HG03342 (cell line): ENCODE data around the gene PFAS.

Experiments
- ATAC-seq: cut with Tn5 transposase; IDR thresholded peaks from one replicate; pipeline ENCODE4 v1.9.1; 2021; ENCODE audit warnings: mild to moderate bottlenecking, moderate library complexity; ENCODE audit not compliant: unreplicated experiment

Gene PFAS

GRCh38 chr17:8266648-8267479 lies 17.8 kb downstream of the PFAS start:
- ATAC-seq: no peak

- no peak for ATAC-seq
Measured at GRCh38 chr17:8267480-8268147, 18.5 kb downstream of the PFAS start.

GRCh38 chr17:8268550-8269298 lies 19.6 kb downstream of the PFAS start:
- ATAC-seq: no peak

GRCh38 chr17:8272421-8272820 lies 23.3 kb downstream of the PFAS start:
- ATAC-seq: no peak

GRCh38 chr17:8273884-8274444 lies 24.9 kb downstream of the PFAS start:
- no peak for ATAC-seq

- no peak for ATAC-seq
Measured at GRCh38 chr17:8274816-8275215, 25.7 kb downstream of the PFAS start.

GRCh38 chr17:8275421-8276290 lies 26.6 kb downstream of the PFAS start:
- no peak for ATAC-seq

- no peak for ATAC-seq
Measured at GRCh38 chr17:8277317-8277716, 28.2 kb downstream of the PFAS start.

- ATAC-seq: no peak
Measured at GRCh38 chr17:8282345-8282744, 33.3 kb downstream of the PFAS start.

- ATAC-seq: no peak
Measured at GRCh38 chr17:8283356-8283755, 34.3 kb downstream of the PFAS start.

GRCh38 chr17:8284126-8284525 lies 35.0 kb downstream of the PFAS start:
- no peak for ATAC-seq

- ATAC-seq: no peak
Measured at GRCh38 chr17:8285270-8286181, 36.4 kb downstream of the PFAS start.

GRCh38 chr17:8287651-8288335 lies 38.7 kb downstream of the PFAS start:
- ATAC-seq: no peak

- ATAC-seq: peak; percentile 74
Measured at GRCh38 chr17:8288336-8289102, 39.4 kb downstream of the PFAS start, which contains the start of gene RANGRF. Gene RANGRF (plus strand): TSS chr17:8288670. CDS start chr17:8288789, 119 bp downstream.

- no peak for ATAC-seq
Measured at GRCh38 chr17:8289103-8289397, 40.0 kb downstream of the PFAS start.

- ATAC-seq: no peak
Measured at GRCh38 chr17:8290043-8290442, 41.0 kb downstream of the PFAS start.

- no peak for ATAC-seq
Measured at GRCh38 chr17:8292639-8293395, 43.7 kb downstream of the PFAS start.
